CD4-positive, alpha-beta T cell (primary cell): ENCODE results near the gene CCS. TPM values are rescaled to one million over a fixed set of nuclear protein-coding genes. Genes with fewer than 3 reads are reported as not detected.
A peak's percentile ranks its signal among the peaks of the same experiment; 100 is the strongest.

Source experiments
- ATAC-seq: fragments of 200-7000 bp; cut with Tn5 transposase; one replicate; pipeline ENCODE4 v1.10.0; 2022; ENCODE audit warnings: mild to moderate bottlenecking; ENCODE audit not compliant: poor library complexity
- CTCF ChIA-PET: fragments of 350-600 bp; sonication (Branson Sonifier 250); formaldehyde crosslinking; loops from one replicate; lab custom pipeline; 2021; ENCODE audit warnings: antibody characterized with exemption, inconsistent platforms; lab: Charles Lee
- POLR2A ChIA-PET: fragments of 350-600 bp; sonication (Branson Sonifier 250); formaldehyde crosslinking; loops from one replicate; lab custom pipeline; 2021; ENCODE audit warnings: antibody characterized with exemption, inconsistent platforms; lab: Charles Lee
- DNase-seq, 14 experiments: peaks; one replicate each; pipeline ENCODE4 v3.0.0-alpha.2; 2013 to 2020; ENCODE audit warnings: mixed read lengths in 2 of 14
- H3K27ac ChIP-seq, 2 donors: one replicate each; pipeline versions ENCODE4 v1.5.1 to v1.7.0; 2013; ENCODE audit warnings: low read length in 2 of 2, low read depth in 1 of 2, mild to moderate bottlenecking in 1 of 2
- H3K27me3 ChIP-seq, 2 experiments: 1 replicate in 1 of 2; 2 replicates in 1 of 2; pipeline versions ENCODE4 v1.6.1 to v1.7.0; 2013; ENCODE audit warnings: low read length in 2 of 2, control low read depth in 1 of 2, mild to moderate bottlenecking in 1 of 2, moderate library complexity in 1 of 2; ENCODE audit not compliant: insufficient read depth in 2 of 2, control insufficient read depth in 1 of 2
- H3K36me3 ChIP-seq: one replicate; pipeline ENCODE4 v1.6.1; 2013; ENCODE audit warnings: low read length, control low read depth; ENCODE audit not compliant: insufficient read depth
- H3K4me1 ChIP-seq: one replicate; pipeline ENCODE4 v1.6.1; 2013; ENCODE audit warnings: low read length, control low read depth; ENCODE audit not compliant: insufficient read depth
- H3K4me3 ChIP-seq: one replicate; pipeline ENCODE4 v1.5.1; 2013; ENCODE audit warnings: mild to moderate bottlenecking, low read length, moderate library complexity
- H3K9me3 ChIP-seq, 2 experiments: 1 replicate in 1 of 2; 2 replicates in 1 of 2; pipeline versions ENCODE4 v1.6.1 to v1.7.0; 2013; ENCODE audit warnings: low read length in 2 of 2, mild to moderate bottlenecking in 2 of 2, control low read depth in 1 of 2, moderate library complexity in 1 of 2; ENCODE audit not compliant: control insufficient read depth in 1 of 2, insufficient read depth in 1 of 2
- H3K27ac Mint-ChIP-seq: one replicate; pipeline ENCODE4 v1.8.0; 2020; ENCODE audit warnings: mixed read lengths
- H3K27me3 Mint-ChIP-seq: one replicate; pipeline ENCODE4 v1.8.0; 2021; ENCODE audit warnings: mixed read lengths
- H3K36me3 Mint-ChIP-seq: one replicate; pipeline ENCODE4 v1.8.0; 2021; ENCODE audit warnings: low read depth, mixed read lengths
- H3K4me1 Mint-ChIP-seq: one replicate; pipeline ENCODE4 v1.8.0; 2021; ENCODE audit warnings: low read depth, mixed read lengths
- H3K4me3 Mint-ChIP-seq: one replicate; pipeline ENCODE4 v1.8.0; 2020; ENCODE audit warnings: mild to moderate bottlenecking, mixed read lengths
- H3K9me3 Mint-ChIP-seq: one replicate; pipeline ENCODE4 v1.8.0; 2020; ENCODE audit warnings: mixed read lengths
- intact Hi-C, 2 experiments: fragments of 100-400 bp; cut with DNase I in 1 of 2; cut with micrococcal nuclease in 1 of 2; formaldehyde crosslinking; loops; one replicate each; pipeline versions ENCODE4 v1.15.1 to v1.9.0; 2023 to 2025; cut with DNase I, micrococcal nuclease
- total RNA-seq, 174 experiments: library from RNA in 2 of 174; stranded (reverse) in 2 of 174; gene quantifications; one replicate each; pipeline ENCODE4 v1.2.3 and lab custom pipeline; 2021 to 2026
- TF ChIP-seq, protein P1 (sequence below): fragments of 200-600 bp; IDR thresholded peaks from one replicate; pipeline ENCODE4 v1.8.0; 2022; ENCODE audit warnings: antibody characterized with exemption, mild to moderate bottlenecking

CCS gene
- total RNA-seq, 2 experiments from 2014 or later = 25.4 to 26.3 TPM

DNA sequence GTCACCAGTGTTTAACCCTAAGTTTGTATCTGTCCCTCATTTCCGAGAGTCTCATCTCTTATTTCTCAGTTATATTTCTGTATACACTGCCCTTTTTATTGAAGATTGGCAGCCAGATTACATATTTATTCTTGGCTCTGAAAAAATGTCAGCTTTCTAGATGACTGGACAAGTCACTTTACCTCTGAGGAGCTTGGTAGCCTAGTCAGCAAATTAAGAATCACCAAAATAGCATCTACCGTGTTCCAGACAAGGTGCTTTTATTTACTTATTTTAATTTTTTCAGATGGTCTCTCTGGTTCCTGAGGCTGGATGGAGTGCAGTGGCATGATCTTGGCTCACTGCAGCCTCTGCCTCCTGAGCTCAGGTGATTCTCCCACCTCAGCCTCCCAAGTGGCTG lies 40.0 kb downstream of the CCS start:
- H3K27me3 ChIP-seq = no peaks in the 10 kb centered on the region
- DNase-seq (no peak), ATAC-seq (no peak)
- no peak overlapping the region for H3K27ac Mint-ChIP-seq
- H3K36me3 Mint-ChIP-seq = peaks cover 67% of the 10 kb centered on the region
- H3K36me3 ChIP-seq = peaks cover 32% of the 10 kb centered on the region
- H3K27ac ChIP-seq = no peak overlapping the region
- ChIA-PET POLR2A (interaction anchor here (15.8 kb wide), 1 partner anchor 10 kb away, joined by 511 read pairs; the partner anchor contains the start of gene RBM14), CTCF (interaction anchor here (1.7 kb wide), 1 partner anchor 40 kb away, joined by 4 read pairs; the partner anchor contains the start of genes CCDC87 and CCS)
- no peak overlapping the region for H3K4me3 Mint-ChIP-seq
- TF ChIP-seq, protein P1, sequence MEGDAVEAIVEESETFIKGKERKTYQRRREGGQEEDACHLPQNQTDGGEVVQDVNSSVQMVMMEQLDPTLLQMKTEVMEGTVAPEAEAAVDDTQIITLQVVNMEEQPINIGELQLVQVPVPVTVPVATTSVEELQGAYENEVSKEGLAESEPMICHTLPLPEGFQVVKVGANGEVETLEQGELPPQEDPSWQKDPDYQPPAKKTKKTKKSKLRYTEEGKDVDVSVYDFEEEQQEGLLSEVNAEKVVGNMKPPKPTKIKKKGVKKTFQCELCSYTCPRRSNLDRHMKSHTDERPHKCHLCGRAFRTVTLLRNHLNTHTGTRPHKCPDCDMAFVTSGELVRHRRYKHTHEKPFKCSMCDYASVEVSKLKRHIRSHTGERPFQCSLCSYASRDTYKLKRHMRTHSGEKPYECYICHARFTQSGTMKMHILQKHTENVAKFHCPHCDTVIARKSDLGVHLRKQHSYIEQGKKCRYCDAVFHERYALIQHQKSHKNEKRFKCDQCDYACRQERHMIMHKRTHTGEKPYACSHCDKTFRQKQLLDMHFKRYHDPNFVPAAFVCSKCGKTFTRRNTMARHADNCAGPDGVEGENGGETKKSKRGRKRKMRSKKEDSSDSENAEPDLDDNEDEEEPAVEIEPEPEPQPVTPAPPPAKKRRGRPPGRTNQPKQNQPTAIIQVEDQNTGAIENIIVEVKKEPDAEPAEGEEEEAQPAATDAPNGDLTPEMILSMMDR = no peak
- no peaks in the 10 kb centered on the region for H3K9me3 Mint-ChIP-seq
- H3K4me1 ChIP-seq = peaks cover 45% of the 10 kb centered on the region
- no peaks in the 10 kb centered on the region for H3K27me3 Mint-ChIP-seq
- no peak overlapping the region for H3K4me3 ChIP-seq
- intact Hi-C loops = no loop called here
- no peaks in the 10 kb centered on the region for H3K9me3 ChIP-seq
- peaks cover 52% of the 10 kb centered on the region for H3K4me1 Mint-ChIP-seq

DNA sequence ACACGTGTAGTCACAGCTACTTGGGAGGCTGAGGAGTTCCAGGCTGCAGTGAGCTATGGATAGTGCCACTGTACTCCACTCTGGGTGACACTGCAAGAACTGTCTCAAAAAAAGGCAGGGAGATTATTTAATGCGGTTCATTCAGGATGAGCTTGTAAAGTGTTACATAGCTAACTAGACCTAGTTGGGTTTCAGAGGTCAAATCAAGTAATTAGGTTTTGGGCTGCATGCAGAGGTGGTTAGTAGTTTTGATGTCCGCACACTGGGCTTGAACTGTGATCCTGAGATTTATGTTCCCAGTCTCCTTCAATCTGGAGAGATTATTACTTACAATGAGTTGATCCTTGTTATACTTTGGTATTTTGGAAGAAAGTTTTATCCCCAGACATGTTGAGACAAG lies 43.4 kb downstream of the CCS start:
- Histone ChIP-seq H3K4me1 (peaks cover 61% of the 10 kb centered on the region), H3K36me3 (peaks cover 20% of the 10 kb centered on the region), H3K4me3 (no peak overlapping the region), H3K27ac (no peak overlapping the region), H3K9me3 (no peaks in the 10 kb centered on the region), H3K27me3 (no peaks in the 10 kb centered on the region)
- ChIA-PET CTCF (interaction anchor here (1.1 to 5.4 kb wide), 4 partner anchors 13 to 44 kb away, joined by 3 to 47 read pairs (median 8); partner anchors contain the start of genes CCDC87, CCS and RBM14), POLR2A (interaction anchor here (15.8 kb wide), 1 partner anchor 13 kb away, joined by 511 read pairs; the partner anchor contains the start of gene RBM14)
- Mint-ChIP-seq H3K36me3 (peaks cover 71% of the 10 kb centered on the region), H3K4me3 (no peak overlapping the region), H3K27ac (no peak overlapping the region), H3K27me3 (no peaks in the 10 kb centered on the region), H3K9me3 (no peaks in the 10 kb centered on the region), H3K4me1 (peaks cover 60% of the 10 kb centered on the region)
- intact Hi-C loops = no loop called here
- TF ChIP-seq, protein P1 = no peak
- no peak for DNase-seq
- no peak for ATAC-seq

DNA sequence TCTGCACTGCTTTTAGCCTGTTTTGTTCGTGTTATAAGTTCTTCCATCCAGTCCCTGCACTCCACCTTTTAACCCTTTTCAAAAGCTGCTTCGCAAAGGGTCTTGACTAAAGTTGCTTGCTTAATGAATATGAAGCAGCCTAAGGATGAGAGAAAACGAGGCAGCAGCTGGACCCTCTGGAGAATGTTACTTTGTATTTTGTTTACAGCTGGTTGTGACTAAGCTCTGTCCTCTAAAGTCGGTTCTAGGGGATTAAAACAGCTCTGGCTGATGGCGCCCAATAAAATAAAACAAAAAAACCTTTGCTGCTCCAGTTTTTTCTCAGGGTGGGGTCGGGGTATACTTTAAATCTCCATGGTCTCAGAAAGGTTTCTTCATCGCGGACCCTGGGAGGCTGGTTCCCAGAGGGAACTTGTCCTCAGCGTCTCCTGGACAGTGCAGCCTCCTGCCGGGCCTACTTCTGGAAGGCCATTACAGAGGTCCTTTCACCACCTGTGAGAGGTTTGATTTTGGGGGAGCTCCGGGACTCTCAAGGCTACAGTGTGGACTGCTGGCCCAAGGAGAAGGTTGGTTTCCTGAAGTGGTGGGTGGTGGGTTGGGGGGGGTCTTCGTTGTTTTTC lies 44.7 kb downstream of the CCS start:
- no peak for ATAC-seq

More for the DNA sequence above, 44.7 kb downstream of the CCS start:
- no peaks in the 10 kb centered on the region for H3K9me3 ChIP-seq
- TF ChIP-seq, protein P1 = no peak
- peak overlapping the region; percentile 89 for H3K27ac Mint-ChIP-seq
- H3K4me1 ChIP-seq = peaks cover 59% of the 10 kb centered on the region
- peak overlapping the region; percentile 82 for H3K4me3 ChIP-seq
- no peak for DNase-seq
- peak overlapping the region; percentile 68 to 73 for H3K27ac ChIP-seq
- H3K36me3 ChIP-seq = peaks cover 33% of the 10 kb centered on the region
- intact Hi-C loops = loop anchor here (1.0 to 2.0 kb wide), 5 partner anchors 18 to 59 kb away; partner anchors contain the start of genes CCDC87 (in 2 of the 2), CCS (in 2 of the 2), RBM4B (in 2 of the 2) and RBM14 (in 1 of the 2)
- POLR2A ChIA-PET = interaction anchor here (0.6 to 15.8 kb wide), 35 partner anchors 9 to 1859 kb away, joined by 3 to 511 read pairs (median 7); partner anchors contain the start of genes ACTN3, CCDC87, CCS and CTSF
- peaks cover 65% of the 10 kb centered on the region for H3K4me1 Mint-ChIP-seq
- H3K27me3 ChIP-seq = no peaks in the 10 kb centered on the region
- H3K27me3 Mint-ChIP-seq = no peaks in the 10 kb centered on the region
- no peaks in the 10 kb centered on the region for H3K9me3 Mint-ChIP-seq
- CTCF ChIA-PET = interaction anchor here (0.9 to 5.4 kb wide), 6 partner anchors 11 to 45 kb away, joined by 3 to 47 read pairs (median 8); partner anchors contain the start of genes CCDC87, CCS, RBM14 and RBM4B
- H3K36me3 Mint-ChIP-seq = peaks cover 73% of the 10 kb centered on the region
- H3K4me3 Mint-ChIP-seq = peak overlapping the region; percentile 97
